HG03060 (cell line): Measurements from ENCODE around the gene C13orf46.
"Not testable (repeated sequence)": the region's sequence is repeated elsewhere in the genome, so short reads cannot be mapped to it uniquely, and the experiment has no call there.

Source experiments
- ATAC-seq: cut with Tn5 transposase; IDR thresholded peaks from one replicate; pipeline ENCODE4 v1.9.1; 2021; ENCODE audit warnings: low read depth, moderate number of reproducible peaks; ENCODE audit not compliant: unreplicated experiment

Gene C13orf46

DNA sequence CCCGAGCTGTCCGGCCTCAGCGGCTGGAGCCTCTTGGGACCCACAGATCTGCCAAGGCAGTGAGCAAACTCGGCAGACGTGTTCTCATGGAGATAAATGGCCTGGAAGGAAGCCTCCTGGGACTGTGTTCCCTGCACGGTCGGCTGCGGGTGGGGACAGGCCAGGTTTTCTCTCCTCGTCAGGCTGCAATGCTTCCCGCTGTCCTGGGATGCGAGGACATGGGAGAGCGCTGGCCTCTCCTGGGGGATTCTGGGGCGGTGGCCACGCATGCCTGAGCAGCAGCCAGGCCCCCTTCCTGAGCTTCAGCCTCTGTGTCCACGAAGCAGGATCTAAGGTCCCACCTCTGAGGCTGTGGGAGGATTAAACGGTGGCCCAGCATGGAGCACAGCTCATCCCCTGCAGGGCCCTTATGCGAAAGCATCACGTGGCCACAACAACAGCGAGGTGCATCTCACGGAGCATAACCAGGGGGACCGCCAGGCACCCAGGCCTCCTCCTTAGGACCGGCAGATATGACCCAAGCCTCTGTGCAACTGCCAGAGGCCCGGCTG, 21.2 kb upstream of the C13orf46 start:
- ATAC-seq: no peak

DNA sequence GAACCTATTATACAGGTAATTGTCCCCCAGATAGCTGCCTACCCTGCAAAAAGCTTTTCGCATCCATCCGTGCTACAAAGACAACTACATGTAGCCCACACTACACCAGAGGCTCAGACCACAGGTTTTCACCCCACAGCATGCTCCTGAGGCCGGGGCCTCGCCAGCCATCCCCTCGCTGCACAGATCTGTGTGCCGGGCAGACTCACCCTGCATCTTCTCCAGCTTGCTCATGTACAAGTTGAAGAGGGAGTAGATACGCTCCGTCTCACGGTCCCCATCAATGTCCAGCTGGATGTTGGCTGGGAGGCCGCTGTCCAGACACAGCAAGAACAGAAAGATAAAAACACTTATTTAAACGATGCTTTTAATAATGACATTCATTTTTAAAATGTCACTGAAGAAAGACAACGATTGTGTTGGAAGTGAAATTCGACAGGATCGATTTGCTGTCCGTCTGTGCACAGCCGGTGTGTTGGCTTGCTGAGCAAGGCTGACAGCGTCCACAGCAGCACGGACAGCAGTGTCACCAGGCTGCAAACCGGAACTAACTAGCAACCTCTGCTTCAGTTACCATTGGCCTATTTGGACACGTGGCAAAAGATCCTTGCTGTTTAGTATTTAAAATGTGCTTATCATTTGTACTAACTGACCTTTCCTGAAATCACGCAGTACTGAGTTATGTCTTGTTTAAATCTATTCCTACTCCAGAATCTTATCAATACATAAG, 18.6 kb upstream of the C13orf46 start:
- ATAC-seq: no peak

DNA sequence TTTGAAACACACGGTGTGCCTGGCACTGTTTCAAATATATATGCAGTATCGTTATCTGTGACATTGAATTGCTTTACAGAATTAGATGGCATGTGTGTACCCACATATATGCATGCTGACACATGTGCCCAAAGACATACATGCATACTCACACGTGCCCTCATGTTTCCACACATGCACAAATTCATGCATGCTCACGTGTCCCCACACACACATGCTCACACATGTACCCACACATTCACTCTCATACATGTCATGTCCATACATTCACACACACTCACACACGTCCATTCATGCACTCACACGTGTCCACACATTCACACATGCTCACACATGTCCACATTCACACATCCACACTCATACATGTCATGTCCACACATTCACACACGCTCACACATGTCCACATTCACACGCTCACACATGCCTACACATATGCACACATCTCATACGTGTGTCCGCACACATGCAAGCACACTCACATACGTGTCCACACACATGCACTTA, 17.9 kb upstream of the C13orf46 start:
- no peak for ATAC-seq

DNA sequence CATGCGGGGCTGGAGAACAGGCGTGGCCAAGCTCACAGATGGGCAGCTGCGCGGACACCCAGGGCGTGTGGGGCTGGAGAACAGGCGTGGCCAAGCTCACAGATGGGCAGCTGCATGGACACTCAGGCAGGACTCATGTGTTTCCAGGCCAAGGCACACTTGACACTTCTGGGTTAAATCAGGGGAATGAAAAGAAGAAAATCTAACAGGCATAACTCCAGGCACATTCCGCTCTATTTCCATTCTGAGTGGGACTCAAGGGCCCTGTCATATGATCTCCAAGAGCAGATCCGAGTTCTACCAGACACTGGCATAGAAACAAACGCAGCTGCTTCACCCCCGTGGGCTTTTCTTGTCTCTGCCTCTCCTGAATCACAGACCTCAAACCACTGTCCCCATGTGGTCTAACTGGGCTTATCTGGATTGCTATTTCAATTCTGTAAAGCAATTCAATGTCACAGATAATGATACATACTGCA, 17.4 kb upstream of the C13orf46 start:
- no peak for ATAC-seq

DNA sequence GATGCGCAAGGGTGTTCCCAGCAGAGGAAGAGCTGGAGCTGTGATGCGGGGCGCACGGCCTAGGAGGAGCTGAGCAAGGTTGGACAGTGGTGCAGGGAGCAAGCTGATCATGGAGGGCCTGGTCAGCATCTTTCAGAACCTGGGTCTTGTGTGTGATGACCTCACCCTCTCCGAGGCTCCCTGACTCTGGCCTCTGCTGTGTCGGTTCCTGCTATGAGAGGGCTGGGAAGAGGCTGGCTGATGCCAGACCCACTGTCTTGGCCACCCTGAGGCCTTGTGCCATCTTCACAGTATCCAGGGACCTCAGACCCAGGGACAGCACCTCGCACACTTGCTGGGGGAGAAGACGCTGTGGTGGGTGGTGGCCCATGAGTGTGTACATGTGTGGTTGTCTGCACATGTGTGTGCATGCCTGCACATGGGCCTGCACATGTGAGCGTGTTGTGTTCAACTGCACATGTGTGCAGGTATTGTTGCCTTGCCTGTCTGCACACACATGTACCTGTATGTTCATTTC, 16.5 kb upstream of the C13orf46 start:
- ATAC-seq: no peak

DNA sequence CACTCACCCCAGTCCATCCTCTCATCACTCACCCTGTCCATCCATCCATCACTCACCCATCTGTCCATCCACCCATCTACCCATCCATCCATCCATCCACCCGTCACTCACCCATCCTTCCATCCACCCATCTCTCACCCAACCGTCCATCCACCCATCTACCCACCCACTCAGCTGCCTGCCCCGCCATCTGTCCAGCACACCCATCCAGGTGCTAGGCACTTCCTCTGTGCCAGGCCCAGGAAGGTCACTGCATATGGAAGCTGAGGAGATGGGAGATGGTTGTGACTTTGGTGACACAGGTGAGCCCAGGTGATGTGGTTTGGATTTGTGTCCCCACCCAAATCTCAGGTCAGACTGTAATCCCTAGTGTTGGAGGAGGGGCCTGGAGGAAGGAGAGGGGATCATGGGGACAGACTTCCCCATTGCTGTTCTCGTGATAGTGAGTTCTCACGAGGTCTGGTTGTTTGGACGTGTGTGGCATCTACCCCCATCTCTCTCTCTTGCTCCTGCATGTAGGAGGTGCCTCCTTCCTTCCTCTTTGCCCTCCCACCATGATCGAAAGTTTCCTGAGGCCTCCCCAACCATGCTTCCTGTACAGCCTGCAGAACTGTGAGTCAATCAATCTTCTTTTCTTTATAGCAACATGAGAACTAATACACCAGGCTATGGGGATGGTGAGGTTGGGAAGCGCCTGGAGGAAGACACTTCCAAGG, 15.9 kb upstream of the C13orf46 start:
- ATAC-seq: no peak

DNA sequence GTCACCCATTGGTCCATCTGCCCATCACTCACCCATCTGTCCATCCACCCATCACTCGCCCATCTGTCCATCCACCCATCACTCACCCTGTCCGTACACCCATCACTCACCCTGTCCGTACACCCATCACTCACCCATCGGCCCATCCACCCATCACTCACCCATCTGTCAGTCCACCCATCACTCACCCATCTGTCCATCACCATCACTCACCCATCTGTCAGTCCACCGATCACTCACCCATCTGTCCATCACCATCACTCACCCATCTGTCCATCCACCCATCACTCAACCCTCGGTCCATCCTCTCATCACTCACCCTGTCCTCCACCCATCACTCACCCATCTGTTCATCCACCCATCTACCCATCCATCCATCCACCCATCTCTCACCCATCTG, 15.0 kb upstream of the C13orf46 start:
- not testable (repeated sequence) for ATAC-seq

DNA sequence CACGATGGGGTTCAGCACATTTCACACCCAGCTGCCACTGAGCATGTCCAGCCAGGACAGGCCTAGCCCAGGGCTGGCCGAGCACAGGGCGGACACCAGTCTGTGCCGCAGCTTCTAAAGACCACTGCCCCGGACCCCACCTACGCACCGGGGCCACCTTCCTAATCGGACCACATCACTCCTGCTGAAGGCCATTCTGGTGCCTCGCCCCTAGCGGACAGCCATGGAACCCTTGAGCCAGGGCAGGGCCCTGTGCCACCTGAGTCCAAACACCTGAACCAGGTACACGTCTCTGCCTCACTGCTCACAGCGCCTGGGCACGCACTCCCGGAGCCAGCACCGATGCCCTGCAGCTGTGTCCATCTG, 8.4 kb upstream of the C13orf46 start:
- ATAC-seq: no peak

DNA sequence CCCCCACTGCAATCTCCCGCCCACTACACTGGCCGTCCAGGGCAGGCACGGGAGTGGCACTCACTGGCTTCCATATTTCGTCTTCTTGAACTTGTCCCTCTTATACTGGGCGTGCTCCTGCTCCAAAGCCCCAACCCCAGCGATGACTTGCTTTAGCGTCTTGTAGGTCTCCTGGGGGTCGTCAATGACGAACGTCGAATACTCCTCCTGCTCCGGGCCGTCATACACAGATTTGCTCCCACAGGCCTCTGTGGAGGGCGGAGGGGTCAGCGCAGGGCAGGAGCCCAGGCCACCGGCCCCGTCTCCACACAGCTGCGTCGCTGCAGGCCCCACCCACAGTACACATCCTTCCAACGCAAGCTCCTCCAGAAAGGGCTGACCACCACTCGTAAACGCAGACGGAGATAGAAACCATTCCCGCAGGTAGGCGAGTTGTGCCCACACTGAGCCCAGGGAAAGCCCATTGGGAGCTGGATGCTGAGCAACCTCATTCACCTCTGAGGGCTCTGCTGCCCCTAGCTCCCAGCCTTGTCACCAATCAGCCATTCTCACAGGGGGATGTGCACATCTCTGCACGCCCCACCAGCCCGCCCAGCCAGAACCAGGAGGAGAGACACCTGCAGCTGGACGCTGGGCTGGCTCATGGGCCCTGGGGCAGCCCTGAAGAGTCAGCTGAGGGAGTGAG, 7.9 kb upstream of the C13orf46 start:
- no peak for ATAC-seq

DNA sequence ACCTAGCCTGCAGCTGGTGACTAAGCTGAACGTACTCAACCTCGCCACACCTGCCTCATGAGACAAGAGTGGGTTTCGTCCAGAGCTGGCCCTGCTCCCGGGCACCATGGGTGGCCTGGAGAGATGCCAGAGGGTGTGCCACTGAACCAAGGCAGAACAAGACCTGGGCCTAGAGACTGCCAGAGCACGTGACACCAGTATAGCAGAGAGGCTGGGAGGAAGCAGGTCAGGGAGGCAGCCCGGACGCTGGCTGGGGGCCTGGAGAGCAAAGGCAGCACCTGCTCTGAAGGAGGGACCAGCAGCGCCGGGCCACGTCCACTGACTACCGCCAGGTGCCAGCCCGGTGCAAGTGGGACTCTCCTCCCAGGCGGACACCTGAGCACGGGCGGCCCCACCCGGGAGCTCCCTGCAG, 7.3 kb upstream of the C13orf46 start:
- no peak for ATAC-seq

DNA sequence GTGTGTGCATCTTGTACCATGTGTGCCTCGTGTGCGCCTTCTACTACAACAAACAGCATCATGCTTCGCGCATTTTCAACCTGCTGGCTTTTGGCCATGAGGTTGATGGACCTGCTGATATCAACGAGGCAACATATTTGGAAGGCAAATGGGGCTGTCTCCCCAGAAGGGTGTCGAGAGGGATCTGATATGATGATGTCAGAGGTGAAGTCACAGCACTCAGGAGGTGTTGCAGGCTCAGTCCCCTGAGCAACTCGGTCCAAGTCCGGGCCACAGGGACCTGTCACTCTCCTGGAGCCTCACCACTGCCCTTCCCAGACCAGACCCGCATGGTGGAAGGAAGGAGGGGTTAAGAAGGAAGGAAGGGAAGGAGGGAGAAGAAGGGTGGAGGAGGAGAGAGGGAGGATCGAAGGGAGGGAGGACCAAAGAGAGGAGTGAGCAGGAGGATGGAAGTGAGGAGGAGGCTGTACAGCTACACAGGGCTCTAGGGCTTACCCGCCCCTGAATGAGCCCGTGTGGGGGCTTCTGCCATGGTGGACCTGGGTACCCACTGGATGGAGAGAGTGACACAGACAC, 6.7 kb upstream of the C13orf46 start:
- ATAC-seq: no peak

DNA sequence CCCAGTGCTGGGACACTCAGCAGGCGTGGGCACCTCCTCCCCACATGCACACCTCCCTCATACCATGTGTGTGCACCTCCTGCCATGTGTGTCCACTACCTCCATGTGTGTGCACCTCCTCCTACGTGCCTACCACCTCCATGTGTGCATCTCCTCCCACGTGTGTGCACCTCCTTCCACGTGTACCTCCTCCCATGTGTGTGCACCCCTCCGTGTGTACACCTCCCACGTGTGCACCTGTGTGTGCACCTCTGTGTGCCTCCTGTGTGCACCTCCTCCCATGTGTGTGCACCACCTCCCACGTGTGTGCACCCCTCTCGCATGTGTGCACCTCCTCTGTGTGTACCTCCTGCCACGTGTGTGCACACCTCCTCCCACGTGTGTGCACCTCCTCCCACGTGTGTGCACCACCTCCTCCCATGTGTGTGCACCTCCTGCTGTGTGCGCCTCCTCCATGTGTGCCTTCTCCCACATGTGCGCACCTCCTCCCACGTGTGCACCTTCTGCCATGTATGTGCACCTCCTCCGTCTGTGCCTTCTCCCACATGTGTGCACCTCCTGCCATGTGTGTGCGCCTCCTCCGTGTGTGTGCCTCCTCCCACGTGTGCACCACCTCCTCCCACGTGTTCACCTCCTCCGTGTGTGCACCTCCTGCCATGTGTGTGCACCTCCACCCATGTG, 6.1 kb upstream of the C13orf46 start:
- no peak for ATAC-seq

DNA sequence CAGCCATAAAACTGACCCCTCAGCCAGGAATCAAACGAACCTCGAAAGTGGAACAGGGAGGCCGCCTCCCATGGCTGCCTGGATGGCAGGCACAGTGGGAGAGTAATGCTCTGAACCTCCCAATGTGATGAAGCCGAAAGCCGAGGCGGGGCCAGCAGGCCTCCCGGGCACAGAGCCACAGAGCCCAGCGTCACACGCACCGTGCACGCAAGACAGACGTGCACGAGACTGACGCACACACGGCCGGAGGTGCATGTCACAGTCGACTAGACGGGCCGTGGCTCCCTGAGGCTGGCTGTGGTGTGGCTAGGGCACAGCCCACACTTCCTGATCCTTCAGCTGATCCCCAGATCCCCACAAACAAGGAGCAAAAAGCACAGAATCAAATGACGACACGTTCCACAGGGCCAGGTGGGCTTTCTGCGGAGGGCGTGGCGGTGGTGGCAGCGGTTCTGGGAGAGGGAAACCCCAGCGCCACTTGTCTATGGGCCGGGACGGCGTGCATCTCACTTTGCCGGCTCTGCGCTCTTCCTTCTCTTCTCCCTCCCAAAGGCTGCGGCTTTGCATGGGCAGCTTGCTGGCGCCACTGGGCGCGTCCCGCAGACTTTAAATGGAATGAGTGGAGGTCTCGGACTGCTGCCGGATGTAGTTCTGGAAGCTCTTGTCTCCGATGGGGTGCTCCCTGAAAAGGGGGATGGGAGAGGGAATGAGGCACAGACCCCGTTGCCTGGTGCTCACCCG, 5.0 kb upstream of the C13orf46 start:
- ATAC-seq: no peak

DNA sequence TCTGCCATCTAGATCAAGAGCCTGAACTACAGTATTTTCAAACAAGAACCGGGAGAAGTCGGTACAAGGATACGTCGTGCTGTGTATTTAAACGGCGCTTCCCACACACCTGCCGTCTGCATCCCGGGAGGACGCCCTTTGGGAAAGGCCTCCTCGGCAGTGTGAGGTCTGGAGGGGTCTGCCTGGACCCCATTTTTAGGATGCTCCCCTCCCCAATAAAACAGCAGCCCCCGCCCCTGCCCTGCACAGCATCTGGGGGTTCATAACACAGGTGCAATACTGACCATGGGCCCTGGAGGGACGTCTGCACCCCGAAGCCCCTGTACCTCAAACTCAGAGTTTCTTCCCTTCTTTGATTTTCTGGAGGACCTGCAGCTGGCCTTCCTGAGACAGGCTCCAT, 4.1 kb upstream of the C13orf46 start:
- no peak for ATAC-seq

DNA sequence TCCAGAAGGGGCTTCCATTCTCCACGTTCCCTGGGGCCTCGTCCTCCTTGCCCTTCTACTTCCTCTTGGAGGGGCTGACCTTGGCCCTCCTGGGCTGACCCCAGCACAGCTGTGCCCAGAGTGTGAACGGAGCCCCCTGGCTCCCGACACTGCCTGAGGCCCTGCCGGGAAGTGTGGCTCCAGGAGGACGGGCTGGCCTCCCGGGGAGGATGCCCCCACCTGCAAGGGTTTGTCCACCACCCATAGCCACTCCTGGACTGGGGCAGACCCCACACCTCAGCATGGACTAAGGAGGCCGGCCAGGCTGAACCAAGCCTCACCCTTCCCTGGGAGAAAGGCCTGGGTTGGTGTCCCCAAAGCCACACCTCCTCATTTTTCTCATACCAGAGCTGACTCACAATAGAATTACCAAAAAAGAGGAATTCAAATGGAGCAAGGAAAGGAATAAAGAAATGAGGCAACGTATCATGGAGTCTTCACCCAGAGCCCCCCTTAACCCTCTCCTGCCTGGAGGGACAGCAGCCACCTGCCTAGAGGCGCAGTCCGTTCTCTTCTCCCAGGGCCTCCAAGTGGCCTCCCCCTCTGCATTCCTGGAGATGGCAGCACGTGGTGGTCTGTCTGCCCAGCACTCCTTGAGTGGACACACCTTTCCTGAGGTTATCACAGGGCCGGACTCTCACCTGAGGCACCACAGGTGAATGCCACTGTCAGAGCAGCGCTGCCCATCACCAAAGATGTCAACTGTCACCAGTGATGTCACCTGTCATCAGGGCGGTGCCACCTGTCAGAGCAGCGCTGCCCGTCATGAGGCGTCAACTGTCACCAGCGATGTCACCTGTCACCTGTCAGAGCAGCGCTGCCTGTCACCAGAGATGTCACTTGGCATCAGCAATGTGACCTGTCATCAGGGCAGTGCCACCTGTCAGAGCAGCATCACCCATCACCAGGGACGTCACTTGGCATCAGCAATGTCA, 3.1 kb upstream of the C13orf46 start:
- no peak for ATAC-seq

DNA sequence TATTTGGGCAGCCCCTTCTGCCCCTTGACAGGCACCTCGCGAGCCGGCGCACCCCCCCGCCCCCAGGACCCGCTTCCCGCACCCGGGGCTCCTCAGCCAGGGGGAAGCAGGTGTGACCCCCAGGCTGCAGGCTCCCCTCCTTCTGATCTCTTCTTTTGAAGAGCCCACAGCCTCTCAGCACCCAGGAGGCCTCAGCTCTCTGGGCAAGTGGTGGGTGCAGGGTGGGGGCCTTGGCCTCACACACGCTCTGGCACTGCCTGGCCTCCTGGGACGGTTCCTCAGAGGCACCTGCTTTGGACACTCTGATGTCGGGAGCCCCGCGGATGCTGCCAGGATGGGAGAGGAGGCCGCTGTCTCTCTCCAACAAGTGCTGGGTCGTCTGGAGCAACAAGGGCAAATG, 1.5 kb upstream of the C13orf46 start:
- ATAC-seq: no peak

DNA sequence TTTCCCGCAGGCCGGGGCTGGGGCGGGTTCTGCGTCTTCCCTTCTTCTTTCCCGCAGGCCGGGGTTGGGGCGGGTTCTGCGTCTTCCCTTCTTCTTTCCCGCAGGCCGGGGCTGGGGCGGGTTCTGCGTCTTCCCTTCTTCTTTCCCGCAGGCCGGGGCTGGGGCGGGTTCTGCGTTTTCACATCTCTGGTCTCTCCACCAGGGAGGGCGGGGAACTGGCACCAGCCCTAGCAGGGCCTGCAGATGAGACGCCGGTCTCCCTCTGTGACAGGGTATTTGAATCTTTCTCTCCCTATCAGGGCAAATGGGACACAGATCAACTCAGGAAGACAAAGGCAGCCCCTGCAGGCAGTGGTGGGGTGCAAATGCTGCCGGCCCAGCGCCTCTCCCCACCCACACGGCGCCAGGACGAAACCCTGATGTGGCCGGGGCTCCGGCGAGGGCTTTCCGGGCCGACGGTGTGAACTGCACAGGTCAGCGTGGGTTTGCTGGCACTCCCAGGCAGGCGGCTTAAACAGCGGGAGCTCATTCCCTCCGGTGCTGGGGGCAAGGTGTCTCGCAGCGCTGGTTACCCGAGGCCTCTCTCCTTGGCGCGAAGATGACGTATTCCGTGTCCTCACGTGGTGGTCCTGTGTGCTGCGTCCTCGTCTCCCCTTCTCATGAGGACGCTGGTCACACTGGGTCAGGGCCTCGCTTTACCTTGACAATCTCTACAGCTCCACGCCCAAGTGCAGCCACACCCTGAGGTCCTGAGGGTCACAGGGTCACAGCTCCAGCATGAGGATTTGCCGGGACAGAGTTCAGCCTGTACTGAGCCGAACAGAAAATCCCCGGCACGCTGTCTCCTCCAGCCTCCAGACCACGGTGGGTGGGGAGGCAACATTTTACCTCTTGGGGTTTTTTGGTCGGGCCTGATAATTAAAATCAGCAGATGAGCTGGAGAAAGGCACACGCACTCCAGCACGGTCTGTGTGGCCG, 717 bp upstream of the C13orf46 start:
- ATAC-seq: no peak
